Sigmoid colon (tissue), 4 donors: ENCODE data around the gene HK1.

Experiments used
- CTCF ChIP-seq, 4 experiments: fragments of 450-650 bp in 3 of 4; fragments of 200-600 bp in 1 of 4; IDR thresholded peaks; one replicate each; pipeline ENCODE4 v1.5.1; 2016 to 2019; ENCODE audit warnings: antibody characterized with exemption in 4 of 4, mild to moderate bottlenecking in 3 of 4, moderate library complexity in 2 of 4
- EP300 ChIP-seq, 4 donors: sonication (generic); formaldehyde crosslinking; IDR thresholded peaks; one replicate each; pipeline ENCODE4 v1.6.1; 2017; ENCODE audit warnings: antibody characterized with exemption in 4 of 4
- POLR2A ChIP-seq, 2 donors: fragments of 450-650 bp; IDR thresholded peaks; one replicate each; pipeline ENCODE4 v1.6.1; 2016; ENCODE audit warnings: antibody characterized with exemption in 2 of 2, mild to moderate bottlenecking in 2 of 2, moderate library complexity in 2 of 2
- POLR2AphosphoS5 ChIP-seq, 4 donors: sonication (generic); formaldehyde crosslinking; IDR thresholded peaks; one replicate each; pipeline ENCODE4 v1.6.1; 2017; ENCODE audit warnings: antibody characterized with exemption in 4 of 4

GRCh38 chr10:69411476-69411875, 133.2 kb downstream of the HK1 start:
- no peak for TF ChIP-seq POLR2A (IDR thresholded peaks at IDR 0.05)
- peak in 2 of 4 donors; percentile 47 to 66 for TF ChIP-seq EP300 (IDR thresholded peaks at IDR 0.05)
- no peak for TF ChIP-seq CTCF (IDR thresholded peaks at IDR 0.05)
- TF ChIP-seq POLR2AphosphoS5 (IDR thresholded peaks at IDR 0.05), result peak in 2 of 4 donors; percentile 39 to 56
